Activated CD4-positive, alpha-beta T cell treated with anti-CD3 and anti-CD28 coated beads for 24 hours (primary cell): Measurements from ENCODE around the gene EXOC3L1.

Experiments used
- DNase-seq, 2 donors: peaks; one replicate each; pipeline ENCODE4 v3.0.0-alpha.2; 2020; ENCODE audit warnings: low read depth in 2 of 2

Gene EXOC3L1

GRCh38 chr16:67183627-67184452 is 6.1 kb downstream of the EXOC3L1 start, which contains the start of gene MATCAP1:
MATCAP1 (minus strand) TSS chr16:67183963; CDS start chr16:67180610, 3,353 bp downstream.
- DNase-seq, result peak; percentile 87 to 92

DNA sequence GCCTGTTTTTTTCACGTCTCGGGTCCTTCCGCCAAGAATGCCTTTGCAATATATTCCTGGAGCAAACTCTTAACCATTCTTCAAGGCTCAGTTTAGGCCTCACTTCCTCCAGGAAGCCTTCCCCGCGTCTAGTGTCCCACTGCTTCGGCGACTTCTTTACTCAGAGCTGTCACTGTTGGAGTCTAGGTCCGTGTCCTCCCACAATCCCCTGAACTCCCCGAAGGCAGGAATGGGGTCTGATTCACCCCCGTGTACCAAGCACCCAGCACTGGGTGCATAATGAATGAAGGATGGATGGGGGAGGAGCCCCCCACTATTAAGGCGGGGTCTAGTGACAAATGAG is 6.7 kb downstream of the EXOC3L1 start:
- no peak for DNase-seq

- no peak for DNase-seq
Measured at GRCh38 chr16:67182288-67182687, 7.6 kb downstream of the EXOC3L1 start.

DNA sequence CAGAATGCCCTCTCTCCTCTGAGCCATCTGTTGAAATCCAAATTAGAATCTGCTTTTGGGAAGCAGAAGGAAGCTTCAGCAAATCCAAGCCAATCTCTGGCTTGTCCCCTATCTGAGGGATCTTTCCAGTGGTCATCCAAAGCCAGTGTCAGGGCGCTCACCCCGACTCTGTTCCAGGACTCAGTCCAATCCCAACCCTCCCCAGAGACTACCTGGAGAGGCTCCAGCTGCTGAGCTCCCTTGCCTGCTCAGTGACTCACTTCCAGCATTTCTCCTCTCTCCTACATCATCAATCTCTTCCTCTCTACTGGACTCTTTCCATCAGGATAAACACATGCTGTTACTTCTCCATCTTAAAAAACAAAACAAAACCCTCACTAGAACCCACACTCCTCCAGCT is 8.6 kb downstream of the EXOC3L1 start:
- no peak for DNase-seq

GRCh38 chr16:67180166-67180565 is 9.8 kb downstream of the EXOC3L1 start:
- no peak for DNase-seq

DNA sequence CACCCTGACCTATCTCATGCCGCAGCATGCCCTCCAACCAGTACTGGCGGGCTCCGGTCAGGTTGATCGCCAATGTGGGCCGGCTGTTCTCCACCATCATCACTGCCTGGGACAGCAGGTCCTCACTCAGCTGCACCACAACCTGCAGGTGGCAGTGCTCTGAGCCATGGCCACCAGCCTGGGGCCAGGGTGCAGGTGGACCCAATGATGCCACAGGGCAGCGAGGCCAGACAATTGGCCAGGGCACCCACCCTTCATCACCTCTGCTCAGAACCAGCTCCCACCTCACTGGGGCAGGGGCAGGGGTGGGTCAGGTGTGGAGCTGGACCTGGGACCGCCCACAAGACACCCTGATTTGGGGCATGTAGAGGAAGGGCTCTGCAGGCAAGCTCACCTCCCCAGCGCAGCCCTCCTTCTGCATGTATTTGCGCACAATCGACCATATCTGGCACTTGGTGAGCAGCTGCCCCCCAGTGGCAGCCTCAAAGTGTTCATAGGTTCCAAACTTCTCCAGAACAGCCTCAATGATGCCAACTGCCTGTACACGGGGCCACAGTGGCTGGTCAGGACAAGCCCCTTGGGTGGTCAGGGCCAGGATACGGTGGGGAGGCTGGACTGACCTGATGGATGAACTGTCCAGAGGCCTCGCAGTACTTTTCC is 10.4 kb downstream of the EXOC3L1 start:
- DNase-seq, result no peak

- DNase-seq, result no peak
Measured at GRCh38 chr16:67177743-67178699, 11.9 kb downstream of the EXOC3L1 start.

DNA sequence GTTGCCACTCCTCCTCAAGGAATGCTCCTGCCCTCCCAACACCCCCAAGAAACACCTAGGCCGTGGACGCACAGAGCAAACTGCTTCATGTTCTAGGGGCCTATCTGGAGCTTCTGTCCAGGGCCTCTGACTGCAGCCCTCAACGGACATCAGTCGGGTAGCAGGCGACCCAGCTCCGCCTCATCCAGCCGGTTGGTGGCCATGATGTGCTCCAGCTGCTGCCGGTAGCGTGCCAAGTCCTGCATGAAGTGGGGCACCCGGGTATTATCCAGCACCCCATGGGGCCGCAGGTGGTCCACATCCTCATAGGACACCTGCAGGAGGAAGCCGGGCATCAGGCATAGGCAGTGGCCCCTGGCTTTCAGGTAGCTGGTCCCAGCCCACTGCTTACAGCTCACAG is 13.3 kb downstream of the EXOC3L1 start:
- no peak for DNase-seq

DNA sequence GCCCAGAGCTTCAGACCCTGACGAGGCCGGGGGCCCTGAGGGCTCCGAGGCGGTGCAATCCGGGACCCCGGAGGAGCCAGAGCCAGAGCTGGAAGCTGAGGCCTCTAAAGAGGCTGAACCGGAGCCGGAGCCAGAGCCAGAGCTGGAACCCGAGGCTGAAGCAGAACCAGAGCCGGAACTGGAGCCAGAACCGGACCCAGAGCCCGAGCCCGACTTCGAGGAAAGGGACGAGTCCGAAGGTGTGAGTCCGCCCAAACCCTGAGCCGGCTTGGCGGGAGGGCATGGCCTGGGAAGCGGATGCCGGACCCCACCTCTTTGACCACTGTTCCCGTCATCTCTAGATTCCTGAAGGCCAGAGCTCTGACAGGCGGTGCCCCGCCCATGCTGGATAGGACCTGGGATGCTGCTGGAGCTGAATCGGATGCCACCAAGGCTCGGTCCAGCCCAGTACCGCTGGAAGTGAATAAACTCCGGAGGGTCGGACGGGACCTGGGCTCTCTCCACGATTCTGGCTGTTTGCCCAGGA is 15.2 kb downstream of the EXOC3L1 start:
- DNase-seq, result no peak

GRCh38 chr16:67173808-67174705 is 15.9 kb downstream of the EXOC3L1 start:
- DNase-seq, result no peak

DNA sequence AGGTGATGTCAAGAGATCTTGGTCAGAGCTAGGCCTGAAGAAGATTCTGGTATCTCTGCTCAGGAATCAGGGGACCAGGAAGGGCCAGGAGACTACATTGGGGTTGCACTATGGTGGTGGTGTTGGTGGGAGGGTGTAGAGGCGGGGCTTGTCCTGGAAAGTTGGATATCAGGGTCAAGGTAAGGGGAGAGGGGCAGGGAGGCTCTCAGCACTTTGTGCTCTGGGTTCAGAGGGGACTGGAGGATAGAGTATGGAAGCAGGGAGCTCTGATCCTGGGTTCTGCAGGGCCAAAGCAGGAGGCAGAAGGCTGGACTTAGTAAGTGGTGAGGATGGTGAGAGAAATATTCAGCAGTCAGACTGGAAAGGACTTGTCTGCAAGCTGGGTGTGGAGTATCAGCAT is 16.6 kb downstream of the EXOC3L1 start:
- DNase-seq, result no peak

GRCh38 chr16:67170949-67171649 is 18.8 kb downstream of the EXOC3L1 start:
- no peak for DNase-seq

GRCh38 chr16:67170168-67170948 is 19.6 kb downstream of the EXOC3L1 start, which contains the start of gene NOL3:
NOL3 (plus strand) TSS chr16:67170538.
- no peak for DNase-seq

DNA sequence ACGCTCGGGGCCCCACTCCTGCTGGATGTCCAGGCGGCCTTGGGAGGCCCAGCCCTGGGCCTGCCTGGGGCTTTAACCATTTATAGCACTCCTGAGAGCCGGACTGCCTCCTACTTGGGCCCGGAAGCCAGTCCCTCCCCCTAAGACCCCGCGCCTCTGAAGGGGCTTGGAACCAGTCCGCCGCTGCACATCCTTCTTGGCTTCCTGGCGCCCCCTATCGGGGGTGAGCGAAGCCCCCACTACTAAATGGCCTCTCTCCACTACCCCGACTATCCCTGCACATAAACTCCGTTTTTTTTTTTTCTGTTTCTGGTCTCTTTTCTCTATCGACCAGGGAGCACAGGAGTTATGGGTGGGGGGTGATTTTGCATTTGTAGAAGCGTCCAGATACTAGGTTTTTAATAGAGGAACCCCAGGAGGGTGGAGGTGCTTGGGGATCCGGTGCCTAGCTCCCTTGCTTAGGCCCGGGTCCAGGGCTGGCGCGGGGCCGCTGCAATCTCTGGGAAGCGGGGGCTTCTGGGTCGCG is 20.2 kb downstream of the EXOC3L1 start:
- no peak for DNase-seq

GRCh38 chr16:67169011-67169451 is 20.9 kb downstream of the EXOC3L1 start:
- DNase-seq, result no peak

GRCh38 chr16:67167588-67167987 is 22.3 kb downstream of the EXOC3L1 start:
- no peak for DNase-seq

- no peak for DNase-seq
Measured at GRCh38 chr16:67166598-67167168, 23.3 kb downstream of the EXOC3L1 start.

DNA sequence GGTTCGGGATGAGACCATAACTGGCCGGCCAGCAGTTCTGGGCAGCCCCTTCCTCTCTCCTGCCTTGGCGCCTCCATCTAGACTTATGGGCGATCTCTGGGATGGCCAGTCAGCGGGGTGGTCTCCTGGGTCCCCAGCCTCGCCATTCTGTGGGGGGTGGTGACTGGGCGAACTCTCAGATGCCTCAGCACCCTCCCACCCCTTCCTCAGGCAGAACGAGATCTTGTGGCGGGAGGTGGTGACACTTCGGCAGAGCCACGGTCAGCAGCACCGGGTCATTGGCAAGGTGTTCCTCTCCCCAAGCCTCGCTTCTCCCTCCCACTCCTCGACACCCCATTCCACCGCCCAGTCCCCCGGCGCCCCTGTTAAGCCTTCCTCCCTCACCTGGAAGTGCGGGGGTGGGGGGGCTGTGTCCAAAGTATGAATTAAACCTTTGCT is 23.8 kb downstream of the EXOC3L1 start:
- DNase-seq, result no peak
